Measurements from ENCODE around the gene BEX2.

The BEX2 gene

DNA sequence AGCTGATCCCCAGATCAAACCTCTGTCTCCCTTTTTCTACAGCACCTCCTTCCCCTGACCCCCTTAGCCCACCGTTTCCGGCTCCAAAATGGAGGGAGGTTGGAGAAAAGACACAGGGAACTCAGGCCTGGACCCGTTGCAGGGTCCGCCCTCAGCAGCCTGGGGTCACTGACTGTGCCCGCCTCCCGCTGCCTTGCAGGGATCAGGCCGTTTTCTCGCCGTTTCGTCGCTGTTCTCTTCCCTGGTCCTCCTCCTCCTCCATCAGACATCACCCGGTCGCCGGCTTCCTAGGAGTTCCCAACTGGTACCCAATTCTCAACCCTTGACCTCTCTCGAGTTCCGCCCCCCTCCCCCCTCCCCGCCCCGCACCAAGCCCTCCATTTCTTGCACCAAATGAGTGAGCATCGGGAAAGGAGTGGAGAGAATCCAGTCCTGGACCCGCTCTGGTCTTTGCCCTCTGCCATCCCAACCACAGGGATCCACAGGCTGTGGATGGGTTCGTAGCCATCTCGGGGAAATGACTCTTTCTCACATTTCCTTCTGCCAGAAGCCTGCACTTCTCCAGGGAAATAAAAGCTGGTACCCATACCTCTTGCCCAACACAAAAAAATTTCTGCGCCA, 34.7 kb downstream of the BEX2 start:
- TF ChIP-seq, protein P1, sequence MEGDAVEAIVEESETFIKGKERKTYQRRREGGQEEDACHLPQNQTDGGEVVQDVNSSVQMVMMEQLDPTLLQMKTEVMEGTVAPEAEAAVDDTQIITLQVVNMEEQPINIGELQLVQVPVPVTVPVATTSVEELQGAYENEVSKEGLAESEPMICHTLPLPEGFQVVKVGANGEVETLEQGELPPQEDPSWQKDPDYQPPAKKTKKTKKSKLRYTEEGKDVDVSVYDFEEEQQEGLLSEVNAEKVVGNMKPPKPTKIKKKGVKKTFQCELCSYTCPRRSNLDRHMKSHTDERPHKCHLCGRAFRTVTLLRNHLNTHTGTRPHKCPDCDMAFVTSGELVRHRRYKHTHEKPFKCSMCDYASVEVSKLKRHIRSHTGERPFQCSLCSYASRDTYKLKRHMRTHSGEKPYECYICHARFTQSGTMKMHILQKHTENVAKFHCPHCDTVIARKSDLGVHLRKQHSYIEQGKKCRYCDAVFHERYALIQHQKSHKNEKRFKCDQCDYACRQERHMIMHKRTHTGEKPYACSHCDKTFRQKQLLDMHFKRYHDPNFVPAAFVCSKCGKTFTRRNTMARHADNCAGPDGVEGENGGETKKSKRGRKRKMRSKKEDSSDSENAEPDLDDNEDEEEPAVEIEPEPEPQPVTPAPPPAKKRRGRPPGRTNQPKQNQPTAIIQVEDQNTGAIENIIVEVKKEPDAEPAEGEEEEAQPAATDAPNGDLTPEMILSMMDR (IDR thresholded peaks at IDR 0.05; ENCODE audit: control extremely low read depth, extremely low read depth, low read depth, missing control alignments): no peak
- POLR2A ChIA-PET: no interaction called here
- CTCF ChIA-PET: no interaction called here
- DNase-seq (ENCODE audit: extremely low spot score): no peak

DNA sequence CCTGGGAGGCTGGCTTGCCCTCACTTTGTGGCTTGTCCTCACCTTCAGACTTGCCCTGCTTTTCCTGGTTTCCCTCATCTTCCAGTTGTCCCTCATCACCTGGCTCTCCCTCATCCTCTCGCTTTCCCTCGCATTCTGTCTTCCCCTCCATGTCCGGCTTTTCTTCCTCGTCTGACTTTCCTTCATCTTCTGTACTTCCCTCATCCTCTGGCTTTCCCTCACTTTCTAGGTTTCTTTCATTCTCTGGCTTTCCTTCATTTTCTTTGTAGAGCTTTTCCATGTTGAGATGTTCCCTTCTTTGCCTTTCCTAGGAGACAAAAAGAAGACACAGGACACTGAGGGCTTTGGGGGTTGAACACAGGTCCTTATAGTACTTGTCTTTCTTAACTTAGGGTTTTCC, 36.5 kb downstream of the BEX2 start:
- CTCF ChIA-PET: no interaction called here
- no peak for DNase-seq (ENCODE audit: extremely low spot score)
- TF ChIP-seq, protein P1 (IDR thresholded peaks at IDR 0.05; ENCODE audit: control extremely low read depth, extremely low read depth, low read depth, missing control alignments): no peak
- POLR2A ChIA-PET: no interaction called here
